IMR-90 (cell line): Measurements from ENCODE around the gene DENR. TPM values are rescaled to one million over a fixed set of nuclear protein-coding genes. Genes with fewer than 3 reads are reported as not detected.

Source experiments
- ATAC-seq: fragments of 200-7000 bp; cut with Tn5 transposase; 2 replicates; pipeline ENCODE4 v1.9.1; 2020; ENCODE audit warnings: low read depth, mild to moderate bottlenecking, moderate library complexity
- BruUV-seq: library from RNA; stranded (reverse); fragments of 400-500 nt; replicated peaks from 2 replicates; lab custom pipeline; 2021; lab: Mats Ljungman, UMichigan
- CTCF ChIA-PET: fragments of 300-600 bp; formaldehyde crosslinking; extraction: SDS; loops from one replicate; lab custom pipeline; 2021; ENCODE audit warnings: antibody characterized with exemption; lab: Yijun Ruan, JAX
- POLR2A ChIA-PET: fragments of 300-600 bp; sonication (Branson Sonifier 250); formaldehyde crosslinking; loops from one replicate; lab custom pipeline; 2022; ENCODE audit warnings: antibody characterized with exemption; ENCODE audit not compliant: unreplicated experiment; lab: Charles Lee
- DNase-seq: peaks from one replicate; pipeline ENCODE4 v3.0.0; 2013
- H2AFZ ChIP-seq: replicated peaks from 2 replicates; pipeline ENCODE3; 2013; ENCODE audit warnings: low read length, mild to moderate bottlenecking; ENCODE audit not compliant: poor library complexity
- H2AK5ac ChIP-seq: 2 replicates; pipeline ENCODE4 v1.6.1; 2013; ENCODE audit warnings: low read depth, low read length, inconsistent platforms
- H2AK9ac ChIP-seq: replicated peaks from 2 replicates; pipeline ENCODE3; 2013; ENCODE audit warnings: mild to moderate bottlenecking, low read depth, low read length, moderate library complexity; ENCODE audit not compliant: poor library complexity
- H2BK120ac ChIP-seq: 2 replicates; pipeline ENCODE4 v1.6.1; 2013; ENCODE audit warnings: low read depth, low read length, inconsistent platforms
- H2BK15ac ChIP-seq: 3 replicates; pipeline ENCODE4 v1.6.1; 2013; ENCODE audit warnings: low read depth, low read length, inconsistent platforms
- H2BK20ac ChIP-seq: 2 replicates; pipeline ENCODE4 v1.6.1; 2013; ENCODE audit warnings: low read depth, mild to moderate bottlenecking, inconsistent platforms, low read length, moderate library complexity
- H2BK5ac ChIP-seq: 2 replicates; pipeline ENCODE4 v1.6.1; 2013; ENCODE audit warnings: mild to moderate bottlenecking, low read depth, low read length, inconsistent platforms; ENCODE audit not compliant: poor library complexity, severe bottlenecking
- H3K14ac ChIP-seq: replicated peaks from 2 replicates; pipeline ENCODE4 v1.6.1; 2013; ENCODE audit warnings: low read depth, low read length, inconsistent platforms
- H3K18ac ChIP-seq: 2 replicates; pipeline ENCODE4 v1.6.1; 2013; ENCODE audit warnings: low read depth, low read length, control low read depth
- H3K23ac ChIP-seq: 2 replicates; pipeline ENCODE4 v1.6.1; 2013; ENCODE audit warnings: low read depth, low read length, inconsistent platforms
- H3K27ac ChIP-seq: 2 replicates; pipeline ENCODE4 v1.5.1; 2013; ENCODE audit warnings: mild to moderate bottlenecking, control low read depth, low read length; ENCODE audit not compliant: insufficient read depth
- H3K27me3 ChIP-seq: 2 replicates; pipeline ENCODE4 v1.6.1; 2013; ENCODE audit warnings: low read length; ENCODE audit not compliant: control insufficient read depth, insufficient read depth
- H3K36me3 ChIP-seq: 2 replicates; pipeline ENCODE4 v1.6.1; 2013; ENCODE audit warnings: low read length, mixed read lengths; ENCODE audit not compliant: control insufficient read depth, insufficient read depth
- H3K4ac ChIP-seq: 2 replicates; pipeline ENCODE4 v1.6.1; 2013; ENCODE audit warnings: low read depth, low read length, inconsistent platforms
- H3K4me1 ChIP-seq: 2 replicates; pipeline ENCODE4 v1.6.1; 2013; ENCODE audit warnings: low read length, mixed read lengths; ENCODE audit not compliant: control insufficient read depth, insufficient read depth
- H3K4me2 ChIP-seq: 2 replicates; pipeline ENCODE4 v1.6.1; 2013; ENCODE audit warnings: low read depth, mild to moderate bottlenecking, control low read depth, low read length, moderate library complexity
- H3K4me3 ChIP-seq: 2 replicates; pipeline ENCODE4 v1.5.1; 2013; ENCODE audit warnings: low read depth, mild to moderate bottlenecking, control low read depth, low read length, moderate library complexity; ENCODE audit not compliant: insufficient read depth
- H3K56ac ChIP-seq: 2 replicates; pipeline ENCODE4 v1.6.1; 2013; ENCODE audit warnings: low read length, inconsistent platforms; ENCODE audit not compliant: insufficient read depth; ENCODE audit errors: extremely low read depth
- H3K79me1 ChIP-seq, 2 experiments: 2 replicates each; pipeline ENCODE4 v1.6.1; 2013; ENCODE audit warnings: low read length in 2 of 2, inconsistent platforms in 1 of 2, low read depth in 1 of 2
- H3K9ac ChIP-seq: 2 replicates; pipeline ENCODE4 v1.6.1; 2013; ENCODE audit warnings: low read depth, low read length, control low read depth
- H3K9me1 ChIP-seq: 2 replicates; pipeline ENCODE4 v1.6.1; 2013; ENCODE audit warnings: low read length, inconsistent platforms; ENCODE audit not compliant: insufficient read depth
- H3K9me3 ChIP-seq: 2 replicates; pipeline ENCODE4 v1.6.1; 2013; ENCODE audit warnings: low read length; ENCODE audit not compliant: control insufficient read depth, insufficient read depth
- H4K20me1 ChIP-seq: 2 replicates; pipeline ENCODE4 v1.6.1; 2013; ENCODE audit warnings: low read length, inconsistent platforms; ENCODE audit not compliant: insufficient read depth
- H4K5ac ChIP-seq: 2 replicates; pipeline ENCODE4 v1.6.1; 2013; ENCODE audit warnings: mild to moderate bottlenecking, low read depth, low read length, control low read depth
- H4K8ac ChIP-seq, 2 experiments: 2 replicates each; pipeline ENCODE4 v1.6.1; 2013; ENCODE audit warnings: low read depth in 2 of 2, low read length in 2 of 2, control low read depth in 1 of 2, inconsistent platforms in 1 of 2
- H4K91ac ChIP-seq: 2 replicates; pipeline ENCODE4 v1.6.1; 2013; ENCODE audit warnings: low read depth, low read length, inconsistent platforms; ENCODE audit not compliant: insufficient read depth
- CEBPB ChIP-seq: IDR thresholded peaks from 2 replicates; pipeline ENCODE4 v1.6.1; 2012; ENCODE audit warnings: low read depth, low read length, improper control_type of control experiment
- CHD1 ChIP-seq: IDR thresholded peaks from 2 replicates; pipeline ENCODE4 v1.6.1; 2012; ENCODE audit warnings: low read depth, low read length, improper control_type of control experiment
- MAZ ChIP-seq: IDR thresholded peaks from 2 replicates; pipeline ENCODE4 v1.6.1; 2012; ENCODE audit warnings: low read depth, mild to moderate bottlenecking, low read length, improper control_type of control experiment, moderate library complexity, borderline replicate concordance
- NFE2L2 ChIP-seq: fragments of 150-350 bp; IDR thresholded peaks from 2 replicates; pipeline ENCODE4 v1.6.1; 2016; ENCODE audit warnings: low read depth, mild to moderate bottlenecking, low read length
- WGBS, 2 experiments: methylation state at CpG; one replicate each; pipeline versions ENCODE4 v1.1.5 to v1.1.7; 2013; ENCODE audit warnings: missing lambda C conversion rate in 2 of 2; ENCODE audit not compliant: insufficient read length in 1 of 2; ENCODE audit errors: extremely low coverage in 2 of 2; 5-methylcytosine and 5-hydroxymethylcytosine counted together
- dilution Hi-C: fragments of 300-500 bp; cut with HindIII; formaldehyde crosslinking; loops from one replicate; pipeline ENCODE4 v1.14.3; 2018; ENCODE audit warnings: low sequenced_read_pairs; ENCODE audit not compliant: unreplicated experiment
- in situ Hi-C: fragments of 300-500 bp; cut with MboI; formaldehyde crosslinking; loops from 3 replicates; pipeline ENCODE4 v1.14.3; 2019; ENCODE audit warnings: low sequenced_read_pairs, inconsistent platforms, mixed read lengths
- intact Hi-C: fragments of 100-400 bp; cut with micrococcal nuclease; formaldehyde crosslinking; loops from 2 replicates; pipeline ENCODE4 v1.10.0; 2022
- polyA plus RNA-seq, 3 experiments: library from polyadenylated mRNA; depleted of rRNA; stranded (reverse); fragments of >200 nt; gene quantifications; 2 replicates each; pipeline ENCODE4 v1.2.3, GENCODE V29; 2012; ENCODE audit warnings: low replicate concordance in 1 of 3
- total RNA-seq: library from RNA; depleted of rRNA; stranded (reverse); fragments of >200 nt; gene quantifications from 2 replicates; pipeline ENCODE4 v1.2.3, GENCODE V29; 2012
- TF ChIP-seq, protein P1 (sequence below): fragments of 150-350 bp; IDR thresholded peaks from 2 replicates; pipeline ENCODE4 v1.6.1; 2016; ENCODE audit warnings: low read depth, mild to moderate bottlenecking, low read length, moderate library complexity, borderline replicate concordance

The DENR gene
- total and polyA plus RNA-seq, 2 of the 4 experiments (the other 2 are of a cell fraction) = 8.2 to 24.5 TPM

DNA sequence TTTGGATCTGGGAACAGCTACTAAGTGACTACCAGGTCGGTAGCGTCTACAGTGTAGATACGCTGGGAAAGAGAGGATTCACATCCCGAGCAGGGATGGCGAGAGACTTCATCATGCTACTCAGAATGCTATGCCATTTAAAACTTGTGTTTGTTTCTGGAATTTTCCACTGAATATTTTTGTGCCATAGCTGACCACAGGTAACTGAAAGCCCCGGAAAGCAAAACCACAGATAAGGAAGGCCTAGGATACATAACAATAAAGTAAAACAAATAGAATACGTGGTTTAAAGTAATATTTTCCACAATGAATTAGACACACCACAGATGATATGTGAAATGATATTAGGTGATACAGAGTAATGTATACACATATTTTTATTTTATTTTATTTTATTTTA is 14.1 kb upstream of the DENR start:
- Histone ChIP-seq H2AK9ac (no peak overlapping the region), H3K23ac (no peak overlapping the region), H4K8ac (no peak overlapping the region), H3K56ac (no peak overlapping the region), H3K4ac (no peak overlapping the region), H3K14ac (no peak overlapping the region), H3K4me1 (no peaks in the 10 kb centered on the region), H2BK120ac (no peak overlapping the region), H4K91ac (no peak overlapping the region), H3K4me2 (no peak overlapping the region), H2BK20ac (no peak overlapping the region), H3K27ac (no peak overlapping the region), H3K4me3 (no peak overlapping the region), H3K18ac (no peak overlapping the region), H3K27me3 (no peaks in the 10 kb centered on the region), H3K9ac (no peak overlapping the region), H2BK5ac (no peak overlapping the region), H3K9me1 (no peaks in the 10 kb centered on the region), H2BK15ac (no peak overlapping the region), H3K36me3 (no peaks in the 10 kb centered on the region), H2AK5ac (no peak overlapping the region), H3K79me1 (no peaks in the 10 kb centered on the region), H4K5ac (no peak overlapping the region), H3K9me3 (peaks cover 2% of the 10 kb centered on the region; the same call in 1 of the 2 replicates), H4K20me1 (no peaks in the 10 kb centered on the region), H2AFZ (no peak overlapping the region)
- dilution Hi-C loops = no loop called here
- no peak for DNase-seq
- CTCF ChIA-PET = interaction anchor here (0.6 kb wide), 1 partner anchor 293 kb away, joined by 3 read pairs; no protein-coding TSS in a partner anchor
- POLR2A ChIA-PET = interaction anchor here (0.5 to 0.7 kb wide), 2 partner anchors 17 to 386 kb away, joined by 4 to 5 read pairs; no protein-coding TSS in a partner anchor
- ATAC-seq = no peak
- TF ChIP-seq CEBPB = no peak
- no peak for TF ChIP-seq NFE2L2
- no peak for TF ChIP-seq CHD1
- no peak for TF ChIP-seq MAZ
- TF ChIP-seq, protein P1, sequence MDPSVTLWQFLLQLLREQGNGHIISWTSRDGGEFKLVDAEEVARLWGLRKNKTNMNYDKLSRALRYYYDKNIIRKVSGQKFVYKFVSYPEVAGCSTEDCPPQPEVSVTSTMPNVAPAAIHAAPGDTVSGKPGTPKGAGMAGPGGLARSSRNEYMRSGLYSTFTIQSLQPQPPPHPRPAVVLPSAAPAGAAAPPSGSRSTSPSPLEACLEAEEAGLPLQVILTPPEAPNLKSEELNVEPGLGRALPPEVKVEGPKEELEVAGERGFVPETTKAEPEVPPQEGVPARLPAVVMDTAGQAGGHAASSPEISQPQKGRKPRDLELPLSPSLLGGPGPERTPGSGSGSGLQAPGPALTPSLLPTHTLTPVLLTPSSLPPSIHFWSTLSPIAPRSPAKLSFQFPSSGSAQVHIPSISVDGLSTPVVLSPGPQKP = no peak
- no TSS peak for BruUV-seq
- 95% methylated on average over 3 of the region's 7 CpGs; no CpG with 5 or more reads in 1 of the 2 experiments for WGBS, 2 experiments
- in situ Hi-C loops = no loop called here
- intact Hi-C loops = no loop called here
